HEK293 (cell line): Measurements from ENCODE around the gene PDE10A.

ENCODE experiments used
- BCL11B ChIP-seq: fragments of 450-650 bp; formaldehyde crosslinking; IDR thresholded peaks from 2 replicates; pipeline ENCODE4 v1.5.1; 2016; ENCODE audit warnings: low read depth, missing biosample characterization, missing genetic modification characterization
- ZFP69B ChIP-seq: fragments of 450-650 bp; formaldehyde crosslinking; IDR thresholded peaks from 2 replicates; pipeline ENCODE4 v1.5.1; 2016; ENCODE audit warnings: missing biosample characterization, missing genetic modification characterization
- ZNF449 ChIP-seq: fragments of 450-650 bp; formaldehyde crosslinking; IDR thresholded peaks from 2 replicates; pipeline ENCODE4 v1.5.1; 2017; ENCODE audit warnings: missing biosample characterization, mild to moderate bottlenecking, missing genetic modification characterization, moderate library complexity

DNA sequence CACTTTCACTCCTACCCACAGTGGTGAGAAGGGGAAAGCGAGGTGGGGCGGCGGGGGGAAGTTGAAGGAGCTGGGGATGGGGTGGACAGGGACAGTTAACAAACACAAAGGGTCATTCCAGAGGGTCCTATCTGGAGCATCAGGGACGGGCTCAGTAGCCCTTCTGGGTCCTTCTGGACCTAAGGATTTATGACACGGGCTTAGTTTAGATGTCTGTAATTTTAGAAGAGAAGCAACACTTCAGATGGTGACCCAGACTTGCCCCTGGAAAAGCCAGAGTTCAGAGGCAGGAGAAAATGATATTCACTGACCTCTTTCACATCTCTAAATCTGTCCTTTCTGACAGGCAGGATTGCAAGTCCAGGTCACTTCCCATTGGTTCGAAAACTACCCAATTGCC is 36.3 kb downstream of the PDE10A start:
- no peak for TF ChIP-seq ZFP69B
- TF ChIP-seq ZNF449 (tag by site-specific recombination): no peak
- TF ChIP-seq BCL11B (tag by site-specific recombination): no peak
